A549 (cell line): Measurements from ENCODE around the gene TNS1. TPM values are rescaled to one million over a fixed set of nuclear protein-coding genes. Genes with fewer than 3 reads are reported as not detected.
A peak's percentile ranks its signal among the peaks of the same experiment; 100 is the strongest.

Experiments used
- ATAC-seq, 2 experiments: fragments of 200-7000 bp in 1 of 2; fragments of >200 bp in 1 of 2; cut with Nextera tagmentation in 1 of 2; cut with Tn5 transposase in 1 of 2; 3 replicates each; pipeline versions ENCODE4 v1.8.0 to v1.9.1; 2018 to 2020; ENCODE audit warnings: mild to moderate bottlenecking in 1 of 2, moderate library complexity in 1 of 2
- CTCF ChIA-PET: fragments of 300-600 bp; sonication (Branson Sonifier 250); formaldehyde crosslinking; extraction: SDS; loops from one replicate; lab custom pipeline; 2021; ENCODE audit warnings: antibody characterized with exemption, inconsistent platforms; lab: Yijun Ruan, JAX
- POLR2A ChIA-PET: fragments of 350-600 bp; formaldehyde crosslinking; extraction: SDS; loops from one replicate; lab custom pipeline; 2021; ENCODE audit warnings: antibody characterized with exemption, inconsistent platforms; lab: Yijun Ruan, JAX
- DNase-seq, 2 experiments: peaks; one replicate each; pipeline versions ENCODE4 v3.0.0 to v3.0.0-alpha.2; 2011 to 2016; ENCODE audit warnings: low read depth in 1 of 2, low spot score in 1 of 2
- FAIRE-seq: peaks from 2 replicates; lab custom pipeline; 2011; peaks lifted over from hg19 to GRCh38; lab: Jason Lieb, UNC
- H3K27ac ChIP-seq, 2 experiments: fragments of >200 bp; sonication (Bioruptor Twin); formaldehyde crosslinking; 3 replicates each; pipeline ENCODE4 v1.5.1; 2016 to 2017
- H3K4me1 ChIP-seq: fragments of >200 bp; sonication (Bioruptor Twin); formaldehyde crosslinking; 3 replicates; pipeline ENCODE4 v1.6.1; 2016
- H3K4me2 ChIP-seq: fragments of >200 bp; sonication (Bioruptor Twin); formaldehyde crosslinking; 3 replicates; pipeline ENCODE4 v1.6.1; 2016
- H3K4me3 ChIP-seq: fragments of >200 bp; sonication (Bioruptor Twin); formaldehyde crosslinking; 3 replicates; pipeline ENCODE4 v1.5.1; 2016
- H3K9me3 ChIP-seq: fragments of >200 bp; sonication (Bioruptor Twin); formaldehyde crosslinking; 3 replicates; pipeline ENCODE4 v1.6.1; 2016
- CBX2 ChIP-seq: fragments of 200-600 bp; sonication (generic); IDR thresholded peaks from 2 replicates; pipeline ENCODE4 v1.6.1; 2016; ENCODE audit warnings: low read depth, mild to moderate bottlenecking, borderline replicate concordance
- CBX8 ChIP-seq: fragments of 200-600 bp; sonication (generic); IDR thresholded peaks from 2 replicates; pipeline ENCODE4 v1.6.1; 2016
- CEBPB ChIP-seq, 2 experiments: fragments of >200 bp in 1 of 2; sonication (Bioruptor Twin) in 1 of 2; formaldehyde crosslinking in 1 of 2; IDR thresholded peaks; 2 replicates each; pipeline ENCODE4 v1.6.1; 2012 to 2016
- CHD2 ChIP-seq: fragments of 150-350 bp; IDR thresholded peaks from 2 replicates; pipeline ENCODE4 v1.6.1; 2014; ENCODE audit warnings: low read length; ENCODE audit not compliant: partially characterized antibody
- CHD4 ChIP-seq: fragments of 200-600 bp; sonication (generic); IDR thresholded peaks from 2 replicates; pipeline ENCODE4 v1.6.1; 2016; ENCODE audit warnings: antibody characterized with exemption, mild to moderate bottlenecking, borderline replicate concordance
- EHF ChIP-seq: fragments of 250-450 bp; sonication (Bioruptor Pico); IDR thresholded peaks from 2 replicates; pipeline ENCODE4 v1.5.0; 2020; ENCODE audit warnings: mild to moderate bottlenecking
- EP300 ChIP-seq, 2 experiments: fragments of >200 bp; sonication (Bioruptor Twin); formaldehyde crosslinking; IDR thresholded peaks; 2 replicates in 1 of 2; 3 replicates in 1 of 2; pipeline ENCODE4 v1.6.1; 2016 to 2017
- ESRRA ChIP-seq: fragments of 150-350 bp; IDR thresholded peaks from 2 replicates; pipeline ENCODE4 v1.6.1; 2014; ENCODE audit warnings: mild to moderate bottlenecking, low read length, borderline replicate concordance
- FOSB ChIP-seq: fragments of 250-450 bp; sonication (Bioruptor Pico); IDR thresholded peaks from 2 replicates; pipeline ENCODE4 v1.5.0; 2020; ENCODE audit warnings: mild to moderate bottlenecking, moderate library complexity
- FOSL2 ChIP-seq, 2 experiments: fragments of 450-650 bp in 1 of 2; fragments of >200 bp in 1 of 2; sonication (Bioruptor Twin) in 1 of 2; formaldehyde crosslinking; IDR thresholded peaks; 2 replicates each; pipeline versions ENCODE4 v1.5.0 to v1.6.1; 2016 to 2020; ENCODE audit warnings: mild to moderate bottlenecking in 1 of 2, moderate library complexity in 1 of 2
- FOXS1 ChIP-seq: fragments of 250-450 bp; sonication (Bioruptor Pico); IDR thresholded peaks from 2 replicates; pipeline ENCODE4 v1.5.0; 2020; ENCODE audit warnings: mild to moderate bottlenecking, moderate library complexity
- GATA3 ChIP-seq: IDR thresholded peaks from 2 replicates; pipeline ENCODE4 v1.6.1; 2012; ENCODE audit warnings: borderline replicate concordance
- HDAC2 ChIP-seq: fragments of 200-600 bp; sonication (generic); IDR thresholded peaks from 2 replicates; pipeline ENCODE4 v1.6.1; 2016
- HEYL ChIP-seq: fragments of 250-450 bp; sonication (Bioruptor Pico); IDR thresholded peaks from 2 replicates; pipeline ENCODE4 v1.8.0; 2021; ENCODE audit warnings: mild to moderate bottlenecking, moderate library complexity
- HOXA7 ChIP-seq: fragments of 250-450 bp; sonication (Bioruptor Pico); IDR thresholded peaks from 2 replicates; pipeline ENCODE4 v1.5.0; 2020; ENCODE audit warnings: mild to moderate bottlenecking, moderate library complexity
- HOXB5 ChIP-seq: fragments of 250-450 bp; sonication (Bioruptor Pico); IDR thresholded peaks from 2 replicates; pipeline ENCODE4 v1.5.0; 2020; ENCODE audit warnings: mild to moderate bottlenecking, moderate library complexity
- JUN ChIP-seq, 2 experiments: fragments of >200 bp; sonication (Bioruptor Twin); formaldehyde crosslinking; IDR thresholded peaks; 2 replicates in 1 of 2; 3 replicates in 1 of 2; pipeline ENCODE4 v1.6.1; 2016 to 2017
- JUNB ChIP-seq: fragments of >200 bp; sonication (Bioruptor Twin); formaldehyde crosslinking; IDR thresholded peaks from 2 replicates; pipeline ENCODE4 v1.6.1; 2016
- KDM1A ChIP-seq: fragments of 200-600 bp; sonication (generic); IDR thresholded peaks from 2 replicates; pipeline ENCODE4 v1.6.1; 2016; ENCODE audit warnings: low read depth, mild to moderate bottlenecking
- MAZ ChIP-seq: fragments of 150-350 bp; IDR thresholded peaks from 2 replicates; pipeline ENCODE4 v1.6.1; 2014; ENCODE audit warnings: antibody characterized with exemption, low read depth, low read length, borderline replicate concordance
- MYC ChIP-seq: IDR thresholded peaks from 2 replicates; pipeline ENCODE4 v1.6.1; 2012; ENCODE audit warnings: mild to moderate bottlenecking, inconsistent platforms, low read length, improper control_type of control experiment, borderline replicate concordance
- NFE2L2 ChIP-seq: fragments of 150-350 bp; conservative IDR thresholded peaks from 2 replicates; pipeline ENCODE4 v1.6.1; 2014; ENCODE audit warnings: low read length
- NPAS2 ChIP-seq: fragments of 250-450 bp; sonication (Bioruptor Pico); IDR thresholded peaks from 2 replicates; pipeline ENCODE4 v1.8.0; 2022; ENCODE audit warnings: mild to moderate bottlenecking, moderate library complexity, borderline replicate concordance
- NR3C1 ChIP-seq: fragments of >200 bp; sonication (Bioruptor Twin); formaldehyde crosslinking; IDR thresholded peaks from 3 replicates; pipeline ENCODE4 v1.6.1; 2017
- PHF8 ChIP-seq: fragments of 200-600 bp; sonication (generic); IDR thresholded peaks from 2 replicates; pipeline ENCODE4 v1.6.1; 2016; ENCODE audit warnings: low read depth, mild to moderate bottlenecking, antibody characterized with exemption, moderate library complexity, borderline replicate concordance
- POLR2AphosphoS2 ChIP-seq: conservative IDR thresholded peaks from 2 replicates; pipeline ENCODE4 v1.6.1; 2012; ENCODE audit warnings: low read length, improper control_type of control experiment, inconsistent platforms
- RAD21 ChIP-seq, 2 experiments: fragments of >200 bp in 1 of 2; sonication (Bioruptor Twin) in 1 of 2; formaldehyde crosslinking in 1 of 2; IDR thresholded peaks in 1 of 2; conservative IDR thresholded peaks in 1 of 2; 2 replicates in 1 of 2; 3 replicates in 1 of 2; pipeline ENCODE4 v1.6.1; 2012 to 2018; ENCODE audit warnings: inconsistent platforms in 1 of 2
- RARB ChIP-seq: fragments of 250-450 bp; sonication (Bioruptor Pico); IDR thresholded peaks from 2 replicates; pipeline ENCODE4 v1.8.0; 2021; ENCODE audit warnings: mild to moderate bottlenecking, moderate library complexity
- RFX5 ChIP-seq: fragments of 450-650 bp; IDR thresholded peaks from 2 replicates; pipeline ENCODE4 v1.7.1; 2014; ENCODE audit warnings: antibody characterized with exemption, mild to moderate bottlenecking, moderate library complexity
- RNF2 ChIP-seq: fragments of 200-600 bp; sonication (generic); IDR thresholded peaks from 2 replicates; pipeline ENCODE4 v1.6.1; 2016; ENCODE audit warnings: low read depth, mild to moderate bottlenecking, antibody characterized with exemption, moderate library complexity, borderline replicate concordance
- SMC3 ChIP-seq: fragments of >200 bp; sonication (Bioruptor Twin); formaldehyde crosslinking; IDR thresholded peaks from 3 replicates; pipeline ENCODE4 v1.6.1; 2018; ENCODE audit warnings: inconsistent platforms
- SREBF2 ChIP-seq: fragments of 450-650 bp; IDR thresholded peaks from 2 replicates; pipeline ENCODE4 v1.6.1; 2014; ENCODE audit warnings: mild to moderate bottlenecking, moderate library complexity
- TFCP2L1 ChIP-seq: fragments of 250-450 bp; sonication (Bioruptor Pico); IDR thresholded peaks from 2 replicates; pipeline ENCODE4 v1.5.0; 2021; ENCODE audit warnings: mild to moderate bottlenecking
- ZC3H11A ChIP-seq: fragments of 450-650 bp; IDR thresholded peaks from 2 replicates; pipeline ENCODE4 v1.6.1; 2014; ENCODE audit warnings: antibody characterized with exemption, mild to moderate bottlenecking
- ZFP36 ChIP-seq: fragments of 450-650 bp; IDR thresholded peaks from 2 replicates; pipeline ENCODE4 v1.6.1; 2014; ENCODE audit warnings: borderline replicate concordance; ENCODE audit not compliant: partially characterized antibody
- ZSCAN20 ChIP-seq: fragments of 250-450 bp; sonication (Bioruptor Pico); IDR thresholded peaks from 2 replicates; pipeline ENCODE4 v1.8.0; 2022; ENCODE audit warnings: mild to moderate bottlenecking, moderate library complexity
- WGBS: methylation state at CpG from one replicate; pipeline ENCODE4 v1.1.6; 2017; ENCODE audit errors: missing lambda C conversion rate; 5-methylcytosine and 5-hydroxymethylcytosine counted together
- polyA plus RNA-seq, 4 experiments: library from polyadenylated mRNA; depleted of rRNA in 3 of 4; stranded (reverse); fragments of >200 nt; fragmentation: RNase III in 1 of 4; extraction: RNeasy Plus Mini Kit Qiagen cat#74134 plus additional on column Dnase treatment in 1 of 4; gene quantifications; 2 replicates in 3 of 4; 3 replicates in 1 of 4; pipeline ENCODE4 v1.2.3, GENCODE V29; 2011 to 2017
- TF ChIP-seq, protein P1 (sequence below): fragments of 450-650 bp; IDR thresholded peaks from 2 replicates; pipeline ENCODE4 v1.6.1; 2014; ENCODE audit warnings: antibody characterized with exemption
- TF ChIP-seq, protein P2 (sequence below): IDR thresholded peaks from 2 replicates; pipeline ENCODE4 v1.6.1; 2012
- TF ChIP-seq, protein P3 (sequence below): fragments of 150-350 bp; IDR thresholded peaks from 2 replicates; pipeline ENCODE4 v1.6.1; 2014; ENCODE audit warnings: low read depth, mild to moderate bottlenecking, low read length
- TF ChIP-seq, protein P4 (sequence below): fragments of >200 bp; sonication (Bioruptor Twin); formaldehyde crosslinking; IDR thresholded peaks from 3 replicates; pipeline ENCODE4 v1.5.1; 2016

Gene TNS1
- polyA plus RNA-seq, 2 of the 4 experiments (the other 2 are of a cell fraction), result 4.9 to 10.6 TPM

DNA sequence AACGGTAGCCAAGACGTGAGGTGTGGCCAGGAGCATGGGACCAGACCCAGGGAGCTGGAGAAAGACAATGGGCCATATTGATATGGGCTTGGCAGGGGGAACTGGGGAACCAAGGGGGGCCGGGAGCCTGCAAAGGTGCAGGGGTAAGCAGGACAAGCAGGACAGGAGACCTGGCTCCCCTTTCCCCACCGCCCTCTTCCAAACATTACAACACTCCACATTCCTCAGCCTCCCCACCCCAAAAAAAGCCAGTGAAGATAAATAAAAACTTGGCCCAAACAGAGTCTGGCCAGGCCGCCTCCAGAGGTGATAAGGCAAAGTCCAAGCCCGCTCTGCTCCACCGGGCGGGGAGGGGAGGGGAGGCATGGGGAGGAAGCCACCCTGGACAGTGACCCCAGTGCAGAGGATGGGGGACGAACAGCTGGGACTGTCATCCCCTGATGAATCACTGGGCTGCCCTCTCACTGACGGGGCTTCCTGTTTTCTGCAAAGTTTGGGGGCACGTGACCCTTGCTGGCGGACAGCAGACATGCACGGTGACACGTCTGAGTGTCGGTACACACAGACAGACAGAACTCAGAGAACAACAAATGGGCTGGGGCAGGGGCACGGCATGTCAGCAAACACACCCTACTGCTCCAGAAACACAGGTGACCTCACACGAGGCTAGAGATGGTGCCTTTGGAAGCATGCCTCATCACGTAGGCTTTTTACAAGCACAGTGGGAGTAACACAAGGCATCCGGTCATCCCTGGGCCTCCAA is 100.2 kb downstream of the TNS1 start:
- DNase-seq (peak; percentile 39 to 87), ATAC-seq (peak; percentile 63 to 73), FAIRE-seq (no peak)
- peaks cover 57% of the 10 kb centered on the region for H3K4me1 ChIP-seq
- CTCF ChIA-PET, result interaction anchor here (1.0 to 8.4 kb wide), 9 partner anchors 8 to 117 kb away, joined by 3 to 99 read pairs (median 7); no protein-coding TSS in a partner anchor
- 0 out of 3 replicates have a peak overlapping the region, but pooled peaks have one; percentile 4 for H3K4me3 ChIP-seq
- peak overlapping the region; percentile 74 for H3K4me2 ChIP-seq
- peak overlapping the region; percentile 86 to 89 for H3K27ac ChIP-seq
- H3K9me3 ChIP-seq, result peaks cover 3% of the 10 kb centered on the region; the same call in 1 of the 3 replicates
- 14% methylated on average over 16 of the region's 19 CpGs for WGBS
- POLR2A ChIA-PET, result no interaction called here
- TF ChIP-seq NR3C1 (no peak), CBX8 (no peak), RAD21 (conservative IDR thresholded peaks at IDR 0.05 in 1 of 2, IDR thresholded peaks at IDR 0.05 in 1 of 2) (peak in 1 of 2 experiments; percentile 25; a peak in 2 of 5 replicates), CHD2 (no peak), MYC (no peak), SREBF2 (no peak), RFX5 (no peak), PHF8 (no peak), TFCP2L1 (CRISPR knock-in tag) (no peak), MAZ (0 out of 2 replicates have a peak, but pooled peaks have one; percentile 16), POLR2AphosphoS2 (no peak), FOSL2 (IDR thresholded peaks at IDR 0.05) (peak; percentile 76), FOSL2 (CRISPR knock-in tag; IDR thresholded peaks at IDR 0.05) (peak; percentile 82), ZFP36 (no peak), ESRRA (no peak), HEYL (CRISPR knock-in tag) (no peak), KDM1A (no peak), HOXB5 (CRISPR knock-in tag) (no peak), FOSB (CRISPR knock-in tag) (no peak), ZSCAN20 (CRISPR knock-in tag) (no peak), HOXA7 (CRISPR knock-in tag) (no peak), SMC3 (no peak), CHD4 (no peak), RNF2 (no peak), HDAC2 (no peak), EP300 (IDR thresholded peaks at IDR 0.05) (peak; percentile 55 to 70; a peak in 2 of 5 replicates), FOXS1 (CRISPR knock-in tag) (no peak), JUN (IDR thresholded peaks at IDR 0.05) (peak in 1 of 2 experiments; percentile 60; a peak in 2 of 5 replicates), RARB (CRISPR knock-in tag) (no peak), CBX2 (no peak), NPAS2 (CRISPR knock-in tag) (no peak), CEBPB (IDR thresholded peaks at IDR 0.05) (peak; percentile 31 to 33; a peak in 1 of 4 replicates), EHF (CRISPR knock-in tag) (no peak), NFE2L2 (no peak), ZC3H11A (no peak), GATA3 (peak; percentile 38; the same call in 1 of the 2 replicates), JUNB (peak; percentile 77; the same call in 1 of the 2 replicates)
- TF ChIP-seq, protein P1, sequence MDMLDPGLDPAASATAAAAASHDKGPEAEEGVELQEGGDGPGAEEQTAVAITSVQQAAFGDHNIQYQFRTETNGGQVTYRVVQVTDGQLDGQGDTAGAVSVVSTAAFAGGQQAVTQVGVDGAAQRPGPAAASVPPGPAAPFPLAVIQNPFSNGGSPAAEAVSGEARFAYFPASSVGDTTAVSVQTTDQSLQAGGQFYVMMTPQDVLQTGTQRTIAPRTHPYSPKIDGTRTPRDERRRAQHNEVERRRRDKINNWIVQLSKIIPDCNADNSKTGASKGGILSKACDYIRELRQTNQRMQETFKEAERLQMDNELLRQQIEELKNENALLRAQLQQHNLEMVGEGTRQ, result peak; percentile 92
- TF ChIP-seq, protein P2, sequence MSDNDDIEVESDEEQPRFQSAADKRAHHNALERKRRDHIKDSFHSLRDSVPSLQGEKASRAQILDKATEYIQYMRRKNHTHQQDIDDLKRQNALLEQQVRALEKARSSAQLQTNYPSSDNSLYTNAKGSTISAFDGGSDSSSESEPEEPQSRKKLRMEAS, result peak; percentile 67
- TF ChIP-seq, protein P3, sequence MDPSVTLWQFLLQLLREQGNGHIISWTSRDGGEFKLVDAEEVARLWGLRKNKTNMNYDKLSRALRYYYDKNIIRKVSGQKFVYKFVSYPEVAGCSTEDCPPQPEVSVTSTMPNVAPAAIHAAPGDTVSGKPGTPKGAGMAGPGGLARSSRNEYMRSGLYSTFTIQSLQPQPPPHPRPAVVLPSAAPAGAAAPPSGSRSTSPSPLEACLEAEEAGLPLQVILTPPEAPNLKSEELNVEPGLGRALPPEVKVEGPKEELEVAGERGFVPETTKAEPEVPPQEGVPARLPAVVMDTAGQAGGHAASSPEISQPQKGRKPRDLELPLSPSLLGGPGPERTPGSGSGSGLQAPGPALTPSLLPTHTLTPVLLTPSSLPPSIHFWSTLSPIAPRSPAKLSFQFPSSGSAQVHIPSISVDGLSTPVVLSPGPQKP, result no peak
- TF ChIP-seq, protein P4, sequence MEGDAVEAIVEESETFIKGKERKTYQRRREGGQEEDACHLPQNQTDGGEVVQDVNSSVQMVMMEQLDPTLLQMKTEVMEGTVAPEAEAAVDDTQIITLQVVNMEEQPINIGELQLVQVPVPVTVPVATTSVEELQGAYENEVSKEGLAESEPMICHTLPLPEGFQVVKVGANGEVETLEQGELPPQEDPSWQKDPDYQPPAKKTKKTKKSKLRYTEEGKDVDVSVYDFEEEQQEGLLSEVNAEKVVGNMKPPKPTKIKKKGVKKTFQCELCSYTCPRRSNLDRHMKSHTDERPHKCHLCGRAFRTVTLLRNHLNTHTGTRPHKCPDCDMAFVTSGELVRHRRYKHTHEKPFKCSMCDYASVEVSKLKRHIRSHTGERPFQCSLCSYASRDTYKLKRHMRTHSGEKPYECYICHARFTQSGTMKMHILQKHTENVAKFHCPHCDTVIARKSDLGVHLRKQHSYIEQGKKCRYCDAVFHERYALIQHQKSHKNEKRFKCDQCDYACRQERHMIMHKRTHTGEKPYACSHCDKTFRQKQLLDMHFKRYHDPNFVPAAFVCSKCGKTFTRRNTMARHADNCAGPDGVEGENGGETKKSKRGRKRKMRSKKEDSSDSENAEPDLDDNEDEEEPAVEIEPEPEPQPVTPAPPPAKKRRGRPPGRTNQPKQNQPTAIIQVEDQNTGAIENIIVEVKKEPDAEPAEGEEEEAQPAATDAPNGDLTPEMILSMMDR, result no peak
